GM12873 (cell line): ENCODE results near the gene TRDN.

ENCODE experiments used
- CTCF ChIP-seq: IDR thresholded peaks from 2 replicates; pipeline ENCODE4 v1.5.1; 2012; ENCODE audit warnings: low read depth, mild to moderate bottlenecking, moderate library complexity, low read length, control low read depth; ENCODE audit not compliant: insufficient read depth; ENCODE audit errors: missing control alignments

The TRDN gene

GRCh38 chr6:123629258-123629941, 7.3 kb downstream of the TRDN start:
- no peak for TF ChIP-seq CTCF

GRCh38 chr6:123625696-123626095, 11.1 kb downstream of the TRDN start:
- no peak for TF ChIP-seq CTCF

- no peak for TF ChIP-seq CTCF
These were observed 14.0 kb downstream of the TRDN start for GRCh38 chr6:123622780-123623179.

GRCh38 chr6:123619156-123619555, 17.6 kb downstream of the TRDN start:
- TF ChIP-seq CTCF = no peak

GRCh38 chr6:123616942-123617341, 19.8 kb downstream of the TRDN start:
- TF ChIP-seq CTCF = no peak

GRCh38 chr6:123616016-123616415, 20.7 kb downstream of the TRDN start:
- TF ChIP-seq CTCF = no peak

GRCh38 chr6:123610779-123611178, 26.0 kb downstream of the TRDN start:
- no peak for TF ChIP-seq CTCF

GRCh38 chr6:123604067-123604466, 32.7 kb downstream of the TRDN start:
- TF ChIP-seq CTCF = no peak
